ELF-1 (cell line): Measurements from ENCODE around the gene KCNT1.
A peak's percentile ranks its signal among the peaks of the same experiment; 100 is the strongest.

Experiments
- DNase-seq: peaks from one replicate; pipeline ENCODE4 v3.0.0-alpha.2; 2016; ENCODE audit warnings: low read depth, low spot score

The KCNT1 gene

GRCh38 chr9:135780626-135781025, 78.6 kb downstream of the KCNT1 start:
- DNase-seq = no peak

- DNase-seq = no peak
These were observed 81.0 kb downstream of the KCNT1 start for GRCh38 chr9:135782946-135783345.

- peak; percentile 52 for DNase-seq
These were observed 81.7 kb downstream of the KCNT1 start for GRCh38 chr9:135783540-135784245.

- DNase-seq = no peak
These were observed 83.1 kb downstream of the KCNT1 start for GRCh38 chr9:135785013-135785575.

- no peak for DNase-seq
These were observed 84.2 kb downstream of the KCNT1 start for GRCh38 chr9:135786146-135786690.

GRCh38 chr9:135787317-135787716, 85.3 kb downstream of the KCNT1 start:
- DNase-seq = no peak

- no peak for DNase-seq
These were observed 86.0 kb downstream of the KCNT1 start for GRCh38 chr9:135787776-135788575.

GRCh38 chr9:135788576-135789300, 86.8 kb downstream of the KCNT1 start:
- no peak for DNase-seq

- no peak for DNase-seq
These were observed 87.9 kb downstream of the KCNT1 start for GRCh38 chr9:135789838-135790291.

GRCh38 chr9:135790356-135790755, 88.4 kb downstream of the KCNT1 start:
- no peak for DNase-seq

- DNase-seq = no peak
These were observed 88.9 kb downstream of the KCNT1 start for GRCh38 chr9:135790850-135791249.

- no peak for DNase-seq
These were observed 89.7 kb downstream of the KCNT1 start for GRCh38 chr9:135791431-135792267.

GRCh38 chr9:135792268-135793128, 90.5 kb downstream of the KCNT1 start:
- peak; percentile 22 for DNase-seq

- DNase-seq = no peak
These were observed 91.5 kb downstream of the KCNT1 start for GRCh38 chr9:135793221-135794056.

- DNase-seq = no peak
These were observed 92.0 kb downstream of the KCNT1 start for GRCh38 chr9:135794057-135794335.

GRCh38 chr9:135794361-135794885, 92.4 kb downstream of the KCNT1 start:
- DNase-seq = no peak

GRCh38 chr9:135795391-135795790, 93.4 kb downstream of the KCNT1 start:
- no peak for DNase-seq

GRCh38 chr9:135796784-135797485, 95.0 kb downstream of the KCNT1 start:
- no peak for DNase-seq
